Measurements from ENCODE around the gene CTBP2. TPM values are rescaled to one million over a fixed set of nuclear protein-coding genes. Genes with fewer than 3 reads are reported as not detected.

Gene CTBP2
- total RNA-seq, 1 experiment from 2014 or later, result 77.8 TPM

DNA sequence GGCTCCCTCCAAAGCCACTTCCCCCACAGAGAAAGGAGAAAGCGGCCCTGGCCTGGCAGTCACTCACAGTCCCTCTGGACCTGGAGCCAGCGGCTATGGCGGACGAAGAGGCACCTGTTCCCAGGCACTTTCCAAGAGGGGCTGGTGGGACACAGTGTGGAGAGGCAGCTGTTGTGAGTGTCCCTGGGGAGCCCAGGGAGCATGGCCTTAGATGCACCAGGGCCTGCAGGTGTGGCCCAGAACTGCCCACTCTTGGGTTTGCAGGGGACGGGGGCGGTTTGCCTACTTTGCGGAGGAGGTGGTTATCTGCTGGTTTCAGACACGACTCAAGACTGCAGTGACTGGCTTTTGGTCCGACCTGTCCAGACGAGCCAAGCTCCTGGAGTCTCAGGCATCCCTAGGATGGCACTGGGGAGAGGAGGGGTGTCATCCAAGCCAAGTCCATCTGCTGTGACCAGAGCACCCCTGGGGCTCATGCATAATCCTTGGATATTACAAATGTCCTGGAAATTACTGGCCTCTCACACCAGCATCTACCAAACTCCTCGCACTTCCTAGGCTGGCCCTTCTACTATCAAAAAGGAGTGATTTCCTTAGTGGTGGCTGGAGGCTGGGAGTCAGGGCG lies 18.4 kb downstream of the CTBP2 start:
- ChIA-PET POLR2A (ENCODE audit: low non-redundant PET) (no interaction called here), CTCF (no interaction called here)
- DNase-seq (ENCODE audit: low spot score), result no peak
- Histone ChIP-seq H3K9me3 (ENCODE audit: low read depth, low read length, poor library complexity, severe bottlenecking) (no peaks in the 10 kb centered on the region), H3K4me3 (ENCODE audit: low read depth, low read length, poor library complexity, severe bottlenecking) (no peak overlapping the region), H3K4me1 (ENCODE audit: insufficient read depth, low read length, poor library complexity, severe bottlenecking) (peaks cover 23% of the 10 kb centered on the region), H3K27ac (ENCODE audit: low read depth, low read length, poor library complexity, severe bottlenecking) (no peak overlapping the region), H3K27me3 (replicated peaks; ENCODE audit: insufficient read depth, low read depth, low read length, poor library complexity) (no peaks in the 10 kb centered on the region), H3K36me3 (ENCODE audit: insufficient read depth, low read length, poor library complexity, severe bottlenecking) (no peaks in the 10 kb centered on the region)
- no TSS peak for BruUV-seq (replicated peaks)
- intact Hi-C loops (cut with micrococcal nuclease; ENCODE audit: unreplicated experiment), result no loop called here
- TF ChIP-seq EZH2 (IDR thresholded peaks at IDR 0.05; ENCODE audit: borderline replicate concordance, low read depth, low read length, poor library complexity, severe bottlenecking), result no peak
- no peak for TF ChIP-seq CTCF (conservative IDR thresholded peaks at IDR 0.05; ENCODE audit: low read depth, low read length)

DNA sequence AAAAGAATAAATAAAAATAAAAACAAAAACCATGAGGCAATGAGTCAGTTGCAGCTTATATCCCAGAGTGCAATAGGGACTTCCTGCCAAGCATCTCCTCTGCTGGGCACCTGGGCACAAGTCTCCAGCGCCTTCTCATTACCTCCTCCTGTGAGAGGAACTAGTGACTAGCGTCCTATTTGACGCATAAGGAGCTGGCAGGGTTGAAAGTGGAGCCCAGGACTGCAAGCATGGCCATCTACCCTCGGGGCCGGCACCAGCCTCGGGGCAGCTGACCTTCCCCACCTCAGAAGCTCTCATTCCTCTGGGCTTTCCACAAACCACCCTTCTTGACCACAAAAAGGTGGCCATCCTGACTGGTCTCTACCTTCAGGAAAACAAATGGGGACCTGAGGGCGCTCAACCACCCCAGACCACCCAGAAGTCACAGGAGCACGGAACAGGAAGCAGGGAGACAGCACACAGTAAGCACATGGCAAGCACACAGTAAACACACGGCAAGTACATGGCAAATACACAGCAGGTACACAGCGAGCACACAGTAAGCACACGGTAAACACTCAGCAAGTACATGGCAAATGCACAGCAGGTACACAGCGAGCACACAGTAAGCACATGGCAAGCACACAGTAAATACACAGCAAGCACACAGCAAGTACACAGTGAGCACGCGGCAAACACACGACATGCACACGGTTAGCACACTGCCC lies 19.1 kb downstream of the CTBP2 start:
- H3K4me3 ChIP-seq (ENCODE audit: low read depth, low read length, poor library complexity, severe bottlenecking), result no peak overlapping the region
- peaks cover 23% of the 10 kb centered on the region for H3K4me1 ChIP-seq (ENCODE audit: insufficient read depth, low read length, poor library complexity, severe bottlenecking)
- intact Hi-C loops (cut with micrococcal nuclease; ENCODE audit: unreplicated experiment), result no loop called here
- TF ChIP-seq EZH2 (IDR thresholded peaks at IDR 0.05; ENCODE audit: borderline replicate concordance, low read depth, low read length, poor library complexity, severe bottlenecking) (no peak), CTCF (conservative IDR thresholded peaks at IDR 0.05; ENCODE audit: low read depth, low read length) (no peak)
- H3K27me3 ChIP-seq (replicated peaks; ENCODE audit: insufficient read depth, low read depth, low read length, poor library complexity), result no peaks in the 10 kb centered on the region
- BruUV-seq (replicated peaks), result no TSS peak
- H3K9me3 ChIP-seq (ENCODE audit: low read depth, low read length, poor library complexity, severe bottlenecking), result no peaks in the 10 kb centered on the region
- no peak for DNase-seq (ENCODE audit: low spot score)
- no peak overlapping the region for H3K27ac ChIP-seq (ENCODE audit: low read depth, low read length, poor library complexity, severe bottlenecking)
- ChIA-PET POLR2A (ENCODE audit: low non-redundant PET) (no interaction called here), CTCF (no interaction called here)
- no peaks in the 10 kb centered on the region for H3K36me3 ChIP-seq (ENCODE audit: insufficient read depth, low read length, poor library complexity, severe bottlenecking)

DNA sequence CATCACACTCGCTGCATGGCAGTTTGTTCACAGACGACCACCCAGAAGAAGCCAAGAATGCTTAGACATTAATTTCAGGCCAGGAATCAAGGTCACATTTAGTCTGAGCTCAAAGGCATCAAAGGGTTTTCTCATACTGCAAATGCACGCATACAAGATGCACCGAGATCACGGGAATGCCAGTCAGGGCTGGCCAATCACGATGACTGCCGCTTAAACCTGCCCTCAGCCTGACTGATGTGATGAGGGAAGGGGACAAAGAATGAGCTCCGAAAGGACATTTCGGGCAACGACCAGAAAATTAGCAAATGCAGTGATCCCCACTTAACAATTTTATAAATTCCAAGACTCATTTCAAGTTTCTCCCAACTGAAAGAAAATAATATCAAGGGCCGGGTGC lies 20.2 kb downstream of the CTBP2 start:
- intact Hi-C loops (cut with micrococcal nuclease; ENCODE audit: unreplicated experiment), result no loop called here
- no peak for DNase-seq (ENCODE audit: low spot score)
- no peak overlapping the region for H3K27ac ChIP-seq (ENCODE audit: low read depth, low read length, poor library complexity, severe bottlenecking)
- H3K27me3 ChIP-seq (replicated peaks; ENCODE audit: insufficient read depth, low read depth, low read length, poor library complexity), result no peaks in the 10 kb centered on the region
- H3K9me3 ChIP-seq (ENCODE audit: low read depth, low read length, poor library complexity, severe bottlenecking), result no peaks in the 10 kb centered on the region
- CTCF ChIA-PET, result no interaction called here
- no peak overlapping the region for H3K4me3 ChIP-seq (ENCODE audit: low read depth, low read length, poor library complexity, severe bottlenecking)
- no TSS peak for BruUV-seq (replicated peaks)
- H3K4me1 ChIP-seq (ENCODE audit: insufficient read depth, low read length, poor library complexity, severe bottlenecking), result peaks cover 17% of the 10 kb centered on the region
- TF ChIP-seq CTCF (conservative IDR thresholded peaks at IDR 0.05; ENCODE audit: low read depth, low read length) (no peak), EZH2 (IDR thresholded peaks at IDR 0.05; ENCODE audit: borderline replicate concordance, low read depth, low read length, poor library complexity, severe bottlenecking) (no peak)
- H3K36me3 ChIP-seq (ENCODE audit: insufficient read depth, low read length, poor library complexity, severe bottlenecking), result no peaks in the 10 kb centered on the region
- POLR2A ChIA-PET (ENCODE audit: low non-redundant PET), result no interaction called here
